T-helper 1 cell (primary cell): ENCODE results near the gene CREB5.

Experiments
- DNase-seq, 5 donors: peaks; one replicate each; pipeline ENCODE4 v3.0.0-alpha.2; 2012 to 2020

The CREB5 gene

DNA sequence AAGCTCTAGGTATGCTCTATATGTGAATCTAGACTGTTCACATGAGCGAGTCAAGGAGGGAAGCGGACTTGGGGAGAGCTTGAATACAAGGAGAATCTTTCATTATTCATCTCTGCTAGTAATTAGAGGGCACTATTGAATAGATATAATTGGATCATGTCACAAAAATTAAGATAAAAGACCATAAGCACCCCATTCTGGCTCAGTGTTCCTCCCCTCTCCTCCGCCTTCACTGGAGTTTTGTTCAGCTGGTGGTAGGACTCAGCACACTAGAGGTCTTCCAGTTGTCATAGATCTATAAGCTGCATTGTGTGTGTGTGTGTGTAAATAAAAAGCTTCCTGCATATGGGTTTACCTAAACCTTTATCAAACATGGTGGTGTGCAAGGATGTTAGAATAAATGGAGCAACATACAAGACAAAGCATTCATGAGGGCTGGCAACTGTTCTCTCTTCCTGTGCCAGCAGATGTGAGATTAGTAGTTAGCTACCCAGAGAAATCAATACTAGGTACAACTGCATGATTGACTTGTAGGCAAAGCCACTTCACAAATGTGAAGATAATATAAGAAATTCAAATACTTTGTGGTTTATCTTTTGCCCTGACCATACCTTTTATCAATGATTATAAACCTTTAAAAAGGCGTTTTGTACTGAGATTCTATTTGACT lies 142.6 kb downstream of the CREB5 start:
- DNase-seq = no peak

DNA sequence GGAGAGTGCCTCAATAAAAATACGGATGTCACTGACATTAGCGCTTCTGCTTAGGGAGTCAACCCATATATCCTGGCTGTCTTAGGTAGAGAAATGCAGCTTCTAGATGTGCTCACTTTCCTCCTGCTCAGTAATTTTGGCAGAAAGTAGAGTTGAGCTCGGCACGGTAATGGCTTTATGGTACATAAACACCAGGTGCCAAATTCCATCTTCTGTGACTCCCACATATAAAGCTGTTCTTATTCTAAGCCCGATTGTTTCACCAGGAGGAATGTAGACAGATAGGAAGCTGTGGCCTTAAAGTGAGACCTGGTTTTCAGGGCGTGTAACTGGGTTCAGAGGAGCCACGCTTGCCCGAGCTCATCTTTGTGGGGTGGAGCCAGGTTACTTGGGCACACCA lies 143.7 kb downstream of the CREB5 start:
- DNase-seq = no peak

DNA sequence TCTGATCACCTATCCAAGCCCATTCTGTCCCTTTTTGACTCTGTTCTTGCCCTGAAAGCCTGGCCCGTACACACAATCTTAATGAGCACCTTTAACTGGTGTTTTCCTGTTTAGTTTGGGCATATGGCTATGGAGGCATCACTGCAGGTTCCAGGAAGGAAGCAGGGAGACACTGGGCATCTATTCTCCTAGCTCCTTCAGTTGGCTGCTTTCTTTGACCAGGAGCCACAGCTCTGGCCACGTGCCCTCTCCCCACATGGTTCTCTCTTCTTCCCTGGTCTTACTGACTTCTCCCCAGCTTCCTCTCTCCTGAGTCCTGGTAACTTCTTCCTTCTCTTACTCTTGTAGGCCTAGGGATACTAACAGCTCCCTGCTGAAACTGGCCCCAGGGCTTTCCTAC lies 144.4 kb downstream of the CREB5 start:
- no peak for DNase-seq

DNA sequence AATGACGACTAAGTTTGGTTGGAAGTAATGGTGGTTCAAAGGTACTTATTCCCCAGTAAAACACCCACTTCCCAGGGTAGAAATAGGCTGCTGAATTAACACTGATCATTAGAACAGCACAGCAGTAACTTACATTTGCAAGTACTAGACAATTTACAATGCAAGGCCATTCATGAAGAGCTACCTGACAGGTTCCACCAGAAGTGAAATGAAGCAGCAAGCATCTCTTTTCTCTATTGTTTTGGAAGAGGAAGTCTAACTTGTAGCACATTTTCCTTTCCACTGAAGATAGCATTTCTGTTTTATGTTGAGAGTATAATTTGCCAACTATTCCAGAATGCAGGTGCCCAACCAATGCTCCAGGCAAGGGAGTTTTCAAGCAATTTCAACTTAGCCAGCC lies 145.9 kb downstream of the CREB5 start:
- DNase-seq = no peak

DNA sequence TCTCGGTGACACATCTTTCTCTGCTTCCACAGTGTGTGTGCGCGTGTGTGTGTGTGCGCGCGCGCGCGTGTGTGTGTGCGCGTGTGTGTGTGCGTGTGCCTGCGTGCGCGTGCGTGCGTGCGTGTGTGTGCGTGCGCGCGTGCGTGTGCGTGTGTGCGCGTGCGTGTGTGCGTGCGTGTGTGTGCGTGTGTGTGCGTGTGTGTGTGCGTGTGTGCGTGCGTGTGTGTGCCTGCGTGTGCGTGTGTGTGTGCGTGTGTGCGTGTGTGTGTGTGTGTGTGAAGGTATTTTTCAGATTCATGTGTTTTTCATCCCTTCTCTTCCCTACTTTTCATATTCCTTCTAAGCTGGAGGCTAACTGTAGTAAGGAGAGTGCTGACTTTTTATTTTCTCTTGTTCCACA lies 148.4 kb downstream of the CREB5 start:
- DNase-seq = no peak

DNA sequence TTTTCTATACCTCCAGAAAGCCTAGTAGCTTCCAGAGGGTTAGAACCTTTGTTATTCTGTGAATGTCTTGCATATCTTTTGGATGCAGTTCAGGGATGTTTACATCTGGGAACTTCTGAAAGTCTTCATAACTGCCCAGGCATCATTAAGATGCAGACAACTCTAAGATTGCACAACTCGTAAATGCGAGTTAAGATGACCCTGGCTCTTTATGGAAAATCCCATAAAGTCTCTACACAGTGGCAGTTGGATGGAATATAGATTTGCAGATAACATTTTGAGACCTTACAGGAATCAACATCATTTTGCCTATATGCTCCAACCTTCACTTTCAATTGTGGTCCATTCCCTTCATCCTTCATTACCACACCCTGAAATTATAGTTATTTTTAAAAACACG lies 151.7 kb downstream of the CREB5 start:
- no peak for DNase-seq

DNA sequence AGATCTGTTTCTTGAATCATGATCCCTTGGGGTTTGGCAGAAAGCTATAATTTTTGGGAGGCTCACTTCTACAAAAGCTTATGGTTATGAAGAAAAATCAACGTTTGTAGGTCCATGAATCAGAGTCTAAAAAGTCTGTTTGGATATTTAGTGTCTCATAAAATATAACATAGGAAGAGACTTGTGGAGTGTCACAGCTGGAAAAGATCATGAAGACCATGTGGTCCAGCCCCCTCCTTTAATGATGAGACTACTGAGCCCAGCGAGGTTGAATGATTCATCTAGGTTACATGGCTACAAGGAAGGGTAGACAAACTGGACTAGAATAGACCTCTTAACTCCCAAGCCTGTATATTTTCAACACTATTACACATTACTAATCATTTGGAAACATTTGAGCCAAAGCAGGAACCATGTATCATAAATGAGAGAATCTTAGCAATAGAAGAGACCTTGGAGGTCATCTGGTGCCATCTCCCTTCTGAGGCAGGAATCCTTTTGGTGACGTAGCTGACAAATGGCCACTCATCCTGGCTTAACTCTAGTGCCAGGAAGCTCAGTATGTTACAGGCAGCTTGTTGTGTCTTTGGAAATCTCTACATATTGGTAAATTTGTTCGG lies 152.5 kb downstream of the CREB5 start:
- DNase-seq = no peak

DNA sequence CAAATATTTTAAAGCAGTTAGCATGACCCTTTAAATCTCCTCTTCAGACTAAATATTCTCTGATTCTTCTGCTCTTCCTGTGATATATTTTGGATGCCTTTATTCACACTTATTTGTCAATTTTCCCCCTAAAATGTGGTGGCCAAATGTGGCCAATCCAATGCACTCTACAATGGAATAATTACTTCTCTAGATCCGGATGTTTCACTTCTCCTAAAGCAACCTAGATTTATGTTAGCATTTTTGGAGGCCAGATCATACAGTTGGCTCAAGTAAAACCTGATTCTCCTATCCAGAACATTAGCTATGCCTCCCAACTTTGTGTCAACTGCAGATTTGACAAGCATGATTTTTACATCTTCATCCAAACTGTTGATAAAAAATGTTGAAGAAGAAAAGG lies 153.7 kb downstream of the CREB5 start:
- no peak for DNase-seq

DNA sequence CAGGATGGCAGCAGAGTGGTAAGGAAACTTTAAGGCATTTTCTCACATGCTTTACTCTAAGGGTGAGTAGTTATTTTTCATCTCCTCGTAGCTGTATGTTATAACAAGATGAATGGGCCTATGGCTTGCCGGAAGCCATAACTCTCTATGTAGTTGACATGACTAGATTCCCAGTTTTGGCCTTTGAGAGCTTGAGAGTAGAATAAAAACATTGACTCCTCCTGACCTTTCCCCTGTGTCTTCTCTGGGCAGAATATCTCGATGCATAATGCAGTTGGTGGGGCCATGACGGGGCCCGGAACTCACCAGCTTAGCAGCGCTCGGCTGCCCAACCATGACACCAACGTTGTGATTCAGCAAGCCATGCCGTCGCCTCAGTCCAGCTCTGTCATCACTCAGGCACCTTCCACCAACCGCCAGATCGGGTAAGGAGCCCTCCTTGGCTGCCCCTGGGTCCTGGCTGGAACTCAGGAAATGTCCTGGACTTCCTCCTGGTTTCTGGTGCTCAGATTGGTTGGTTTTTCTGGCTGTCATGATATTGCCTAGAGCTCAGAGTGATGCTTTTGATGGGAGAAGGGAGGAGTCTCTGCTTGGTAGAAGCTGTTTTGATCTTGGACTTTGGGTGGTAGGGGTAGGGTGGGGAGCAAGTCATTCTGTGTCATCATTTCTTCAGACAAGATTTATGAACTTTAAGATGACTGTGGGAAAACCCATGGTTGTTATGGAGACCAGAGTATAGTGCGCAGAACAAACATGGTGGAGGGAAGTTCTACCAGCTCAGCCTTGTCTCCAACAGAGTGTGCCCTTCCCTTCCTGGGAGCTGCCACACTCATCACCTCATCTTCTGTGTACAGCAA lies 158.0 kb downstream of the CREB5 start:
- no peak for DNase-seq

DNA sequence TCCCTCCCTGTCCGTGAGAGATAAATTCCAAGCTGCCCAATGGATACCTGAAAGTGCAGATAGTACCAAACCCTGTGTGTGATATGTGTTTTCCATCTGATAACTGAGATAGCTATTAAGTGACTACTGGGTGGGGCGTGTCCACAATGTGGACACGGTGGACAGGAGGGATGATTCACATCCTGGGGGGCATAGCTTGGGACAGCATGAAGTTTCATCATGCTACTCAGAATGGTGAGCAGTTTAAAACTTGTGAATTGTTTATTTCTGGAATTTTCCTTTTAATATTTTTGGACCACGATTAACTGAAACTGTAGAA lies 158.6 kb downstream of the CREB5 start:
- no peak for DNase-seq

DNA sequence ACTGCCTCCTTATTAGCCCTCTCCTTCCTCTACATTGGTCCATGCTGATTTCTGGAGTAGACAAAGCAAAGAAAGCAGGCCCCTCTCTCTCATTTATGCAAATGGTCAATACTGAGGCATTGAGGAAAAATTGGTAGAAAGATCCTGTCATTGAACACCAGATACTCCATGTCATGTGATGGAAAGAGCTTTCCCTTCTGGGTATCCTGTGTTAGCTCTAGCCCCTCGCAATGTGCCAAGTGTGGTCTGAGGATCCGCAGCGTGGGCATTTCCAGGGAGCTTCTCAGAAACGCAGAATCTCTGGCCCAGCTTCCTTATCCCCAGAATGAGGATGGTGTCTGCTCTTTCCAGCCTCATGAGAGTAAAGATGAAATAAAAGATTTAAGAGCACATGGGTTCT lies 159.1 kb downstream of the CREB5 start:
- no peak for DNase-seq

DNA sequence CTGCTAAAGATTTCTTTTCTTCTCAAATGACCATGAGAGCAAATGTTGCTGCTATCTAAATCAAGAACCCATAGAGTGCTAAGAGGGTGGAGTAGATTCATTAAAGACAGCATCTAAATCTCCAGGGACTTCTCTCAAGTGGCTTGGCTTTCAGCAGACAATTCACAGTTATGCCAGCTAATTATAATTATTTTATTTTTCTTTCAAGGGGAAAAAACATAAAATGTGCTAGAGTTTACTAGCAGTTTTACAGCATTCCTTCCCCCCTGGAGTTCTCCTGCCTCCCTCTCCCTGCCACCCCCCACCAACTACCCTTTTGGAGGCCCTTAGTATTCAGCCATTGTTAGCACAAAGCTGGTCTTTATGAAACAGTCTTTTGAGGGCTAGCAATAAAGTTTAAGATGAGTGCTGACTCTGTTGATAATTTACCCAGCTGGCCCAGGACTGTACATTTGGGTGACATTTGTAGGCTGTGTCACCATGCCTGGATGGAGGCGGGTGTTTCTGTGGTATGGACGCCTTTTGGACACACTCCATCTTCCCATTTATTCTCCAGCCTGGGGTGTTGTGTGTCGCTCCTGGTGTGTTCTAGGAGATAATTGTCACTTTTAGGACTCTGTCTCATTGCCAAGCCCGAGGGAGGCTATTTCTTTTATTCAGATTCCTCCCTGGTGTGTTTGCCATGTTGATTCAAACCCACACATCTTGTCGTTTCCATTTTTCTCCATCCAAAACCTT lies 160.2 kb downstream of the CREB5 start:
- no peak for DNase-seq

DNA sequence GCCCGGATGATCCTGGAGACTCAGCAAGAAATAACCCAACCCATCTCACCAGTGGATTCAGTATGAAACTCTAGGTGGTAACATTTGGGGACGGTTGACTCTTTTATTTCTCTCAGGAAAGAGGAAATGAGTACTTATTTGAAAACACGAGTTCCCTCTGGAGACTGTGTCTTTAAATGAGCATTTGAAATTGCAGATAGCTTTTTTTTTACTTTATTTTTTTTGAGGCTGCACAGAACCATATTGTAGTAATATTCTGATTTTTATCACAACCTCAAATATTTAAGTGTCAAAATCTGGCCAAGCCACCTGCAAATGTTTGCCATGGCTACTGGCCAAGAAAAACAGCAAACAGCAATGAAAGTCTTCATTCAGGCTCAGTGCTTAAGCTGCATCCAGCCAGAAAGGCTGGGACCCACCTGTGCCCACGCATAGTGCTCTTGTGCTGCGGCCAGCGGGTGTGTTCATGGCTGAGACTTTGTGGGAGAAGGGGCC lies 160.8 kb downstream of the CREB5 start:
- no peak for DNase-seq

DNA sequence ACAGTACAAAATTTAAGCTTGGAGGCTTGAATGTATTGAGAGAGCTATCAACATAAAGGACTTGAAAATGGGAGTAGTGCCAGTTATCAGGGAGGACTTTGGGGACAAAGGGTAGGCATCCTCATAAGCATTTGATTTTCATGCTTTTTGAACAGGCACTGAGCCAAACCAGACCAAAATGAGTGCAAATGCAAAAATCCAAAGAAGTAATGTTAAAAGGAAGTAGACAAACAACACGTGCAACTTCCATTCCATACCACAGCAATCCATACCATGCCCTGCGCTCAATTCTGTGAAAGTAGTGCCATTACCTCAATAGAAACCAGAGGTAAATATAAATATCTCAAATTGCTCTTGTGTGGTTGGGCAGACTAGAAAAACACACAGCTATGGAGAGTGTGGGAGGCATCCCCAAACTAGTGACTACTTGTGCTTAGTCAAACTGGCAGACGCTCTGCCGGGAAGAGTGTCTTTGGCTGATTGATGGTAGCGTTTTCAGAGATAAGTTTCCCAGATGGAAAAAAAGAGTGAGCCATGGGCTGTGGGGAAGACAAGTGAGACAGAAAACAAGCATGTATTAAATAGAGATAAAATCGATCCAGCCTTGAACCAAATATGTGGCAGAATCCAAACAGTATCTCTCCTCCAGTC lies 161.5 kb downstream of the CREB5 start:
- DNase-seq = no peak

DNA sequence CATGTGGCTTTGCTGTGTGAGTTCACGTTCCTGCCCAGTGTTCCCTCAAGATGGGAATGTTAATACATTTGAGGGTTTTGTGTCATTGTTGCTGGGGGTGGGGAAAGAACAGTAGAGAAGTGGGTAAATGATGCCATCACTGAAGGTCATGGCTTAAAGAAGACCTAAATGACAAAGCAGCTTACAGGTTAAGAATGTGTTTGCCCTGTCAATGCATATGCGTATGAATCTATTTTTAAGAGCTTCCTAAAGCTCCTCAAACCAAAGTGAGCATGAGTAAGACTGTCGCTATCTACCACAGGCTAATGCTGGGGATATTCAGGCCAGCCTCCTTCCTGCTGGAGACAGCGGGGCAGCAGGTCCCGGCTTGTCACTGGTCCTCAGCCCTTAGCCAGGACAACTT lies 162.9 kb downstream of the CREB5 start:
- no peak for DNase-seq

DNA sequence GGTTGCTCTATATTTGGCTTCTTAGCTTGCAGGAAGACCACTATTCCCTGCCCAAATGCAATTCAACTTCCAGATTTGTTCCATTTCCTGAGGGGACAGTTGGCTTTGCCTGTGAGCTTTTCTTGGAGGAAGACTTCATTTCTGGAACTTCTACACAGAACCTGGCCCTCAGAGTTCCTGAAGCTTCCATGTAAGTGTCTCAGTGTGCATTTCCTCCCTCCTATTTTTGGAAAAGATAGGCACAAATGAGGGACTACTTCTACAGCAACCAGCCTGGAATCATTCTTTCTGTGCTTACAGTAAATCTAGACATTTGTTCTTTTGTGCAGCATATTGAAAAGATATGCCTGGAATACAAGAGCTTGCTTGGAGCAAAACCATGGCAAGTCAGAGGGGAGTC lies 164.3 kb downstream of the CREB5 start:
- DNase-seq = no peak

DNA sequence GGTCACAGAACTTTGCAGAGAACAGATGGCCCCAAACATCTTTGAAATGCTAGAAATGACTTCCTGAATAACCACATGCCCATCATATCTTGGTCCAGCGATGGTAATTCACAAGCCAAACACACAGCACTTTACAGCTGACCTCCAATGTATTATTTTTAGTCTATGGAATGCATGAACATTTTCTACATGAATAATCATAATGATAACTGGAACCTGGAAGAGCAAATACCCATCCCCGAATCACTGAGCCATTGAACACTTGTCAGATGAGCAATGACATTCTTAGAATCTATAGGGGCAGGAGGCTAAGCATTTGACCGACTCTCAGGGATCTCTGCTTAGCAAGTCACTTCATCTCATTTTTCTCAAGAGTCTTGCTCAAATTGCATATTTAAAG lies 167.3 kb downstream of the CREB5 start:
- DNase-seq = no peak

DNA sequence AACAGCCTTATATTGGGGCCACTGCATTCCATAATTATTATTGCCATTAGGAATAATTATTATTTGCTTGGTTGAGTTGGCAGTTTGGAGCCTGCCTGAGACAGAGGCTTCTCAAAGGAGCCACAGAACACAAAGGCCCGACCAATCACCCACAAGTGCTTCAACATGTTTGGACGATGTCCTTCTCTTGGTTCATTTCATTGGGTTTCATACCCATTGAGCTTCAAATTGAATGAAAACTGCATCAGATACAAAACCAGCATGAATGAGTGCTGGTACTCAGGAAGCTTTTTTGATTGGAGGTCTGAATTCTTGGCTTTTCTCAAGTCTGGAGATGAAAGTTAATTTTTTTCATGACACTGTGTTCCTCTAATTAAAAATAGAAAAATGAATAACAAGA lies 168.3 kb downstream of the CREB5 start:
- no peak for DNase-seq

DNA sequence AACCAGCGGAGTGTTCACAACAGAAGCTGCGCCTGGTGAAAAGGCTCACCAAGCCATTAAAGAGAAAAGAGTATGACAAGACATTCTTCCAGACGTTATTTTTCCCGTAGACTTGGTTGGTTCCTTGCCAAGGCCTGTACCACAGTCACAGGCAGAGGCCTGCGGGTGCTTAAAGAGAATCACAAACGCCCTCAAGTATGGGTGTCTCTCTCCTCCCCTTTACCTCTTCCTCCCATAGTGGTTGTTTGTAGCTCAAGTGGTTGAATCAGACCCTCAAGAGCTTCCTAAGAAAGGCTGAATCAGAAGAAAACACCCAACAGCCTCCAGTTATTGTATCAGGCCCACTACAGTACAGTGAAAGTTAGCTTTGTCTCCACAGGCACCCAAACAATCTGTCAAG lies 169.0 kb downstream of the CREB5 start:
- no peak for DNase-seq

DNA sequence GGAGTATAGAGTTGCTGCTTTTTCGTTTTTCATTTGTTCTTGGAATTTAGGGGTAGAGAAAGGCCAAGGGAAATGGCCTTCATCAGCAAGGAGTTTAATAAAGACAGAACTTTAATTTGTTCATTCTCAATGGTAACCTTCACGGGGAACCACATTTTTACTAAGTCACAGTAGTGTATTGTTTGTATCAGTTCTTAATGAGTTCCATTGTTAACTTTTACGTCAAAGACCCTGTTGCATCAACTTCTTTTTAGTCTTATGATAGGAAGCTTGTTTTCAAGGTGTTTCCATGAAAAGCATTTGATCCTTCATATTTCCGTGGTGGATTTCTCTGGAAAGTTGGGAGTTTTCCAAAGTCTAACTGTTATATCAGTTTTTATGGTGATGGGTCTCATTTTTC lies 169.9 kb downstream of the CREB5 start:
- DNase-seq = no peak

DNA sequence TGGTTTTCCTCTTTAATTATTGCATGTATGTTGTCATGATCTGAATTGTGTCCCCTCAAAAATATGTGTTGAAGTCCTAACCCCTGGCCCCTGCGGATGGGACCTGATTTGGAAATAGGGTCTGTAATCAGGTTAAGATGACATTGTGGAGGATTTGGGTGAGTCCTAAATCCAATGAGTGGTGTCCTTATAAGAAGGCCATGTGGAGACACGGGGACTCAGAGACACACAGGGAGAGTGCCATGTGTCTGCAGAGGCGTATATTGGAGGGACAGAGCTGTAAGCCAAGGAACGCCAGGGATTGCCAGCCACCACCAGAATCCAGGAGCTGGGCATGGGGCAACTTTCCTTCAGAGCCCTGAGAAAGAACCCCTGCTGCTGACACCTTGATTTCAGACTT lies 171.9 kb downstream of the CREB5 start:
- DNase-seq = no peak

DNA sequence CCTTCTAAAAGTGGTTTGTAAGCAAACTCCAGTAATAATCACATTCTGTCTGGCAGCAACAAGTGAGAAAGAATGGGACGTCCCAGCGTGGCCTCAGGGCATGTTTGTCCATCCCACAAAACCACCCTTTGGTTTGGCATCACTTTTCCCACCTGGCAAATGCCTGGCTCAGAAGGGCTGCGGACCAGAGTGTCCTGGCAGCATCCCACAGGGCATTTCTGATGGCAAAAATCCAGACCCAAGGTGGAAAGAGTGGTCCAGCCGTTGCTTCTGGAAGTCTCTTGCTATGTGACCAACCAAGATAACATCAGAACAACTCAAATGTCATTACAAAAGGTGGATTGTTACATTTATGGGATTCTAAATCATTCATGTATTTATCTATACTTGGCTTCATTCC lies 174.4 kb downstream of the CREB5 start:
- no peak for DNase-seq

DNA sequence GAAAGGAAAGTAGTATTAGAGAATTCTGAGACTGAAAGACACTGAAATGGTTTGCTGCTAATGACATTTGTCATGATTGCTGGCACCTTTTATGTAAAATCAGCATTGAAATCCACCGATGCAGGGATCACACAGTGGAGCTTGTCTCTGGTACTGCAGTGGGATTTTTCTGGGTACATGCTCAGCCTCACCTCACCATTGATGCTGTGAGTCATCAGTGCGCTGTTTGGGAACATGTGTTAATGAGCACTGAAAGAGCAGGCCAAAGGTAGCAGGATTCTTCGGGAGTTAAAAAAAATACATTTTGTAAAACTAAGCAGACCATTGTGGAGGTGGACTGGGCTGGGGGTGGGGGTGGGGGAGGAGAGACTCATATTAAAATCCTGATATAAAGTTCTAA lies 174.9 kb downstream of the CREB5 start:
- DNase-seq = no peak
